CD4-positive, alpha-beta T cell treated with Interferon alpha-2 for 1 hour (primary cell): ENCODE data around the gene SMAP2.
A peak's percentile ranks its signal among the peaks of the same experiment; 100 is the strongest.
"Not testable (repeated sequence)": the region's sequence is repeated elsewhere in the genome, so short reads cannot be mapped to it uniquely, and the experiment has no call there.

ENCODE experiments used
- DNase-seq, 2 donors: peaks; one replicate each; pipeline ENCODE4 v3.0.0-alpha.2; 2020 to 2022

The SMAP2 gene

GRCh38 chr1:40372658-40373322 is 737 bp upstream of the SMAP2 start:
- DNase-seq: no peak

GRCh38 chr1:40377512-40377911 is 4.0 kb downstream of the SMAP2 start:
- no peak for DNase-seq

GRCh38 chr1:40379785-40380452 is 6.4 kb downstream of the SMAP2 start:
- peak in 1 of 2 donors; percentile 9 for DNase-seq

- DNase-seq: no peak
Observed at GRCh38 chr1:40380817-40381216, 7.3 kb downstream of the SMAP2 start.

- peak in 1 of 2 donors; percentile 67 for DNase-seq
Observed at GRCh38 chr1:40381268-40382107, 8.0 kb downstream of the SMAP2 start.

- DNase-seq: peak in 1 of 2 donors; percentile 14
Observed at GRCh38 chr1:40382108-40382460, 8.6 kb downstream of the SMAP2 start.

GRCh38 chr1:40382601-40383000 is 9.1 kb downstream of the SMAP2 start:
- DNase-seq: peak in 1 of 2 donors; percentile 26

- no peak for DNase-seq
Observed at GRCh38 chr1:40383095-40383487, 9.6 kb downstream of the SMAP2 start.

- peak in 1 of 2 donors; percentile 44 for DNase-seq
Observed at GRCh38 chr1:40383488-40384412, 10.2 kb downstream of the SMAP2 start.

GRCh38 chr1:40384413-40384762 is 10.9 kb downstream of the SMAP2 start:
- DNase-seq: peak in 1 of 2 donors; percentile 41

GRCh38 chr1:40384887-40385286 is 11.4 kb downstream of the SMAP2 start:
- peak in 1 of 2 donors; percentile 35 for DNase-seq

- DNase-seq: peak; percentile 86 to 92
Observed at GRCh38 chr1:40385437-40386358, 12.2 kb downstream of the SMAP2 start.

- no peak for DNase-seq
Observed at GRCh38 chr1:40386359-40386723, 12.8 kb downstream of the SMAP2 start.

GRCh38 chr1:40386796-40387195 is 13.3 kb downstream of the SMAP2 start:
- DNase-seq: no peak

GRCh38 chr1:40387381-40388306 is 14.1 kb downstream of the SMAP2 start:
- not testable (repeated sequence) for DNase-seq

- peak; percentile 55 to 72 for DNase-seq
Observed at GRCh38 chr1:40388456-40389321, 15.2 kb downstream of the SMAP2 start.

GRCh38 chr1:40389322-40389803 is 15.8 kb downstream of the SMAP2 start:
- DNase-seq: peak in 1 of 2 donors; percentile 50

GRCh38 chr1:40389871-40390560 is 16.5 kb downstream of the SMAP2 start:
- peak in 1 of 2 donors; percentile 44 for DNase-seq

- no peak for DNase-seq
Observed at GRCh38 chr1:40390857-40391256, 17.3 kb downstream of the SMAP2 start.
